Adipocyte (in vitro differentiated cells): ENCODE measurements around the gene H2BK1.

Experiments used
- DNase-seq: peaks from one replicate; pipeline ENCODE4 v3.0.0-alpha.2; 2015; ENCODE audit warnings: low read depth
- H3K27me3 ChIP-seq: replicated peaks from 2 replicates; pipeline ENCODE4 v1.7.0; 2013; ENCODE audit warnings: mild to moderate bottlenecking, low read length, moderate library complexity; ENCODE audit not compliant: control insufficient read depth, insufficient read depth
- H3K36me3 ChIP-seq: 2 replicates; pipeline ENCODE4 v1.7.0; 2013; ENCODE audit warnings: low read length, mild to moderate bottlenecking, moderate library complexity; ENCODE audit not compliant: control insufficient read depth, insufficient read depth, severe bottlenecking
- H3K4me1 ChIP-seq: 2 replicates; pipeline ENCODE4 v1.7.0; 2013; ENCODE audit warnings: mild to moderate bottlenecking, low read length, moderate library complexity; ENCODE audit not compliant: control insufficient read depth, insufficient read depth
- H3K4me3 ChIP-seq: 2 replicates; pipeline ENCODE4 v1.7.0; 2013; ENCODE audit warnings: mild to moderate bottlenecking, low read length, moderate library complexity
- H3K9ac ChIP-seq: 2 replicates; pipeline ENCODE4 v1.7.0; 2013; ENCODE audit warnings: mild to moderate bottlenecking, low read length, moderate library complexity
- H3K9me3 ChIP-seq: 2 replicates; pipeline ENCODE4 v1.7.0; 2013; ENCODE audit warnings: mild to moderate bottlenecking, low read length, moderate library complexity; ENCODE audit not compliant: control insufficient read depth

The H2BK1 gene

DNA sequence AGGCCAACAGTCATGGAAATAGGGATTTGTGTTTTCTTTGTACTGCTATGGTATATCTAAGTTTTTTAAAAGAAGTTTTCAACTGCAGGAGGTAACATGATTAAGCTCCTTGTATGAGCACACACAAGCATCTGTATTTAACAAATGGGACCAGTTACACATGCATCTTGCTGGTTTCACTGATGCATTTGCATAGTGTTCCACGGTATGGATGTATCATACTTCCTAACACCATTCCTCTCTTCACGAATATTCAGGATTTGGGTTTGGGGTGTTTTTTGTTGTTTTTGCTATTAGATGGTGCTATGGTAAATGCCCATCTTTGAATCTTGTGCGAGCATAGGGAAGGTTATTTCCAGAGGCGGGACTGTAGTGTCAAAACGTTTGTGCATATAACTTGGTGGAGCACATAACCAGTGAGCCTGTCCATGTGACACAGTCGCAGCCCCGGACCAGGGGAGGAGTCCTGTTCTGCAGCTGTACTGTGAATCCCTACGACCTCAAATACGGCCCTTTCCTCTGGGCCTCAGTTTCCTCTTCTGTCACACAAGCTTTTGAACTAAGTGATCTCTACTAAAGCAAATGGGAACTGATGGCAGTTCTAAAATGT, 1.9 kb downstream of the H2BK1 start:
- no peaks in the 10 kb centered on the region for H3K4me1 ChIP-seq
- no peak overlapping the region for H3K4me3 ChIP-seq
- H3K9ac ChIP-seq: no peak overlapping the region
- no peak for DNase-seq
- peaks cover 8% of the 10 kb centered on the region for H3K36me3 ChIP-seq
- H3K27me3 ChIP-seq: peaks cover 44% of the 10 kb centered on the region
- no peaks in the 10 kb centered on the region for H3K9me3 ChIP-seq

DNA sequence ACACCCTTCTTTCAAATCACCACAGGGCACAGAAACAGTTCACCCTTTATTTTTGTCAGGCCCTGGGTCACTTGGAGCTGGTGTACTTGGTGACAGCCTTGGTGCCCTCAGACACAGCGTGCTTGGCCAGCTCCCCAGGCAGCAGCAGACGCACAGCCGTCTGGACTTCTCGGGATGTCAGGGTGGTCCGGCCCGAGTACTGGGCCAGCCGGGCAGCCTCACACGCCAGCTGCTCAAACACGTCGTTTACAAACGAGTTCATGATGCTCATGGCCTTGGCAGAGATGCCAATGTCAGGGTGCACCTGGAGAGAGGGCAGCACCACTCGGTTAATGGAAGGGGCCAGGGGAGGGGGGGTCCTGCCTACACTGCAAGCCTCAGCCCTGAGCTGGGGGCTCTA, 2.5 kb downstream of the H2BK1 start:
- no peaks in the 10 kb centered on the region for H3K9me3 ChIP-seq
- H3K4me3 ChIP-seq: no peak overlapping the region
- peaks cover 3% of the 10 kb centered on the region for H3K36me3 ChIP-seq
- H3K4me1 ChIP-seq: no peaks in the 10 kb centered on the region
- DNase-seq: no peak
- peaks cover 50% of the 10 kb centered on the region for H3K27me3 ChIP-seq
- no peak overlapping the region for H3K9ac ChIP-seq

DNA sequence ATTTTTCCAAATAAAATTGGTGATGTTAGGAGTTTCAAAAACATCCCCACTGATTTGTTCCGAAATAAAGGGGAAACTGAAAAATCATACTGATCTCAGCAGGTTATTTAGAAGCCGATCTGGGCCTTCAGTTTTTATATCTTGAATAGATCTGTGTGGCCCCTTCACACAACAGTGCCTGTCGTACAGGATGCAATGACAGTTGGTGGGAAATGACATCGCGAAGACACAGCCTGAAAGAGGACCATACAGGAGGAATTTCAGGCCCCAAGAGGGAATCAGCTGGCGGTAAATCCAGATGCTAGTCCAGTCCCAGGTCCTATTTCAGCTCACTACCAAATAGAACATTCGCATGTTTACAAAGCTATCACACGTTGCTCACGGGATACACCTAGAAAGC, 3.0 kb downstream of the H2BK1 start:
- no peak overlapping the region for H3K4me3 ChIP-seq
- no peaks in the 10 kb centered on the region for H3K9me3 ChIP-seq
- peaks cover 3% of the 10 kb centered on the region for H3K36me3 ChIP-seq
- H3K9ac ChIP-seq: no peak overlapping the region
- no peak for DNase-seq
- H3K4me1 ChIP-seq: no peaks in the 10 kb centered on the region
- peaks cover 55% of the 10 kb centered on the region for H3K27me3 ChIP-seq

DNA sequence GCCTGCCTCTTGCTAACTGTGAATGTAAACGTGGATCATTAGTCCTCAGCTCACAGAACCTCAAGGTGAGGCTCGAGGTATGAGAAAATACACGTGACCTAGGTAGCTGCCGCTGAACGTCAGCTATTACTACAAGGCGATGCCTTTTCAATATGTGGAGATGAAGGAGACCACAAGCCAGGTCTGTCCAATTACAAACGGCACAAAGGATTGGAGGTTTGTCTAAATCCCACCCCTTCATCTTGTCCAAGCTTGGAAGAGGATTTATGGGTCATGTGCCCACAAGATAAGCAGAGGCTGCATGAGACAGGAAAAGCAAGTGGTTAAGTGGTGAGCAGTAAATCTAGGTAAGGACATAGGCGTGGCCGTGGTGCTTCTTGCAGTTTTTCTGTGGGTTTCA, 3.4 kb downstream of the H2BK1 start:
- DNase-seq: no peak
- Histone ChIP-seq H3K4me3 (no peak overlapping the region), H3K36me3 (peaks cover under 1% of the 10 kb centered on the region)

DNA sequence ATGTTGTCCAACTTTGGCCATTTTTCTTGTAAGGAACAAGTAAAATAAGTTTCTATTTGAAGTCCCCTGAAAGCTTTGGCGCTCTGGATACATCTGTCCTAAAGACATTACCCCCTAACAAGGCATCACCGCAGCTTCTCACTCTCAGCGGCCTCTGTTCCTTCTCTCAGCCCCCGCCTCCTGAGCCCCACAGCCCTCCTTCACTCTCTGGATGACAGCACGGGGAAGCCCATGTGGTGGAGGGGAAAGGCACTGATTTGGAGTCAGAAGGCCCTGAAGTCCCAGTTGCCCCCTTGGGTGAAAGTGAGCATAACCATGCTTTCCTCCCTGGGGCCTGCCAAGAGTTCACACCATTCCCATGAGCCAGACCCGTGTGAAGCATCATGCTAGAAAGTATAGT, 4.6 kb downstream of the H2BK1 start:
- H3K4me3 ChIP-seq: no peak overlapping the region
- no peaks in the 10 kb centered on the region for H3K36me3 ChIP-seq
- peaks cover 69% of the 10 kb centered on the region for H3K27me3 ChIP-seq
- no peak for DNase-seq
- H3K9me3 ChIP-seq: no peaks in the 10 kb centered on the region
- H3K9ac ChIP-seq: no peak overlapping the region
- no peaks in the 10 kb centered on the region for H3K4me1 ChIP-seq

More for the DNA sequence above, 3.4 kb downstream of the H2BK1 start:
- Histone ChIP-seq H3K9ac (no peak overlapping the region), H3K4me1 (no peaks in the 10 kb centered on the region), H3K9me3 (no peaks in the 10 kb centered on the region), H3K27me3 (peaks cover 59% of the 10 kb centered on the region)

DNA sequence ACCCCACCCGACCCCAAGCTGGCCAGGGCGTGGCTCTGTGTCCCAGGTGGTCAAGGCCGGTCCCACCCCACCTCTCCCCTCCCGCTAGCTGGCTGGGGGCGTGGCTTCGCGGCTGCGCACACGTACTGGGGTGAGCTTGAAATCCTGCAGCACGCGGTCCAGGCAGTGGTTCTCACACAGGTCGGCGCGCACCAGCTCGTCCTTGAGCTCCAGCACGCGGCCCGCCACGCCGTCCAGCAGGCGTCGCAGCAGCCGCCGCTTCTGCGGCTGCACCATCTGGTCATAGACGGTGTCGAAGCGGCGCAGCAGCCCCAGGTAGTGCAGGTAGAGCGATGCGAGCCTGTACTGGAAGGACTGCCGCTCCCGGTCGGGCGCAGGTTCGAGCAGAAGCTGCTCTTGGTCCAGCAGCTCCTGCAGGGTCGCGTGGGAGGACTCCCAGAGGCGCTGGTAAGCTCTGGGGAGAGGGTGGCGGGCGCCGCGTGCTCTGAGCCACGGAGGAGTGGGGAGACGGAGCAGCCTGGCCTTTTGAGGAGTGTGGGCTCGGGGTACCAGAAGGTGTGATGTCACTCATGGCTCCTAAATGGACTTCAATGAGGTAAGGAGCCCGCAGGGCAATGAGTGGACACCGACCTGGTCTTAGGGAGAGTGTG, 5.8 kb downstream of the H2BK1 start:
- no peak for DNase-seq
- peaks cover 71% of the 10 kb centered on the region for H3K27me3 ChIP-seq

DNA sequence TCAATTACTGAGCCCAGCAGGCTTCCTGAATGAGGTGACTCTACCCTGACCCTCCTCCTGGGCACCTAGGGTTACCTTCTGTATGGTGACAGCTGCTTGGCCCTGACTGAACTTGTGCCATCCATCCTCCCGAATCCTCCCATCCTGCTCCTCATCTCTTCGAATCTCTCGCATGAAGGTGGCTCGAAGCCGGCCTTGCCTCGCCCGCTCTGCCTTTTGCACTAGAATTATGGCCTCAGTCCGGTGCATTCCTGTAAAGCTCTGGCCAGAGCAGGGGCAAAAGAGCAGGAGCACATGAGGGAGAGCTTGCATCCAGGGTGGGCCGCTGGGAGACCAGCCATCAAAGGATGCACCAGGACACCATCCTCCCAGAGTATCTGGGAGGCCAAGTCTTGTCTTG, 7.5 kb downstream of the H2BK1 start:
- Histone ChIP-seq H3K27me3 (peaks cover 77% of the 10 kb centered on the region), H3K9ac (no peak overlapping the region)

More for the DNA sequence above, 5.8 kb downstream of the H2BK1 start:
- peaks cover 6% of the 10 kb centered on the region for H3K4me1 ChIP-seq
- H3K36me3 ChIP-seq: no peaks in the 10 kb centered on the region
- no peak overlapping the region for H3K9ac ChIP-seq
- H3K4me3 ChIP-seq: no peak overlapping the region
- no peaks in the 10 kb centered on the region for H3K9me3 ChIP-seq

DNA sequence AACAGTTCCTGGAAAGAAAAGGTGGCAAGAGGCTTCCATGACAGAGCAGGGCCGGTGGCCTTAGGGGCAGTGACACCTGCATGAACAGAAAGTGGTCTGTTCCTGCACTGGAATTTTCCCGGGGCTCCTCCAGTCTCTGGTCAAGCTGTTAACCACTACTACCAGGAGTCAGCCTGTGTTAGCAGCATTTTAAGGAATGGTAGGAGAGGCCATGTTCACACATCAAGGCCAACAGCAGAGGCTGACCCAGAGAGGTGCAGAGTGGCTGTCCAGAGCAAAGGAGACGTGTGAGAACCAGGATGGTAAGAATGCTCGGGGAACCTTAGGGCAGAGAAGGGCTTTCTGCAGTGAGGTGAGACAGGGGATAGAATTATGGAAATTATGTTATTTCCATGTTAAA, 8.5 kb downstream of the H2BK1 start:
- no peak for DNase-seq
- no peak overlapping the region for H3K4me3 ChIP-seq
- peaks cover 8% of the 10 kb centered on the region for H3K4me1 ChIP-seq
- no peaks in the 10 kb centered on the region for H3K36me3 ChIP-seq
- H3K9ac ChIP-seq: no peak overlapping the region
- peaks cover 76% of the 10 kb centered on the region for H3K27me3 ChIP-seq
- no peaks in the 10 kb centered on the region for H3K9me3 ChIP-seq

More for the DNA sequence above, 7.5 kb downstream of the H2BK1 start:
- H3K4me1 ChIP-seq: peaks cover 8% of the 10 kb centered on the region
- no peaks in the 10 kb centered on the region for H3K9me3 ChIP-seq
- H3K4me3 ChIP-seq: no peak overlapping the region
- no peak for DNase-seq
- no peaks in the 10 kb centered on the region for H3K36me3 ChIP-seq

DNA sequence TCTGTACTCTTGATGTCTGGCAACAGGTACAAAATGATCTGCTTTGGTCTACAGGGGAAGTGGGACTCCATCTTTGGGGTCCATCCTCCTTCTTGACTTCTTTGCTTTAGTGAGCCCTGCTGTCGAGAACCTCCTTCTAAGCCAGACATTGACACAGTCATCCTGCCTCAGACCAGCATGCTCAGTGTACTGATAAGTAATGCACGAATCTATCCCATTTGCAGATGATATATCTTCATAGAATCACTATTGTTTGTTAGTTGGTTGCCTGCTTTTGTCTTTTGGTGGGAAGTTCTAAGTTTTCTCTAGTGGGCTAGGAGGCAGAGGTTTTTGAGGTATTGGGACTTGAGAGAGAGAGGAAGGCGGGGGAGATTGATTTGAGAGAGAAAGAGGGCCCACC, 8.9 kb downstream of the H2BK1 start:
- no peak overlapping the region for H3K4me3 ChIP-seq
- H3K9ac ChIP-seq: no peak overlapping the region
- DNase-seq: no peak
- peaks cover 78% of the 10 kb centered on the region for H3K27me3 ChIP-seq
- no peaks in the 10 kb centered on the region for H3K9me3 ChIP-seq
- H3K4me1 ChIP-seq: peaks cover 8% of the 10 kb centered on the region
- H3K36me3 ChIP-seq: no peaks in the 10 kb centered on the region

DNA sequence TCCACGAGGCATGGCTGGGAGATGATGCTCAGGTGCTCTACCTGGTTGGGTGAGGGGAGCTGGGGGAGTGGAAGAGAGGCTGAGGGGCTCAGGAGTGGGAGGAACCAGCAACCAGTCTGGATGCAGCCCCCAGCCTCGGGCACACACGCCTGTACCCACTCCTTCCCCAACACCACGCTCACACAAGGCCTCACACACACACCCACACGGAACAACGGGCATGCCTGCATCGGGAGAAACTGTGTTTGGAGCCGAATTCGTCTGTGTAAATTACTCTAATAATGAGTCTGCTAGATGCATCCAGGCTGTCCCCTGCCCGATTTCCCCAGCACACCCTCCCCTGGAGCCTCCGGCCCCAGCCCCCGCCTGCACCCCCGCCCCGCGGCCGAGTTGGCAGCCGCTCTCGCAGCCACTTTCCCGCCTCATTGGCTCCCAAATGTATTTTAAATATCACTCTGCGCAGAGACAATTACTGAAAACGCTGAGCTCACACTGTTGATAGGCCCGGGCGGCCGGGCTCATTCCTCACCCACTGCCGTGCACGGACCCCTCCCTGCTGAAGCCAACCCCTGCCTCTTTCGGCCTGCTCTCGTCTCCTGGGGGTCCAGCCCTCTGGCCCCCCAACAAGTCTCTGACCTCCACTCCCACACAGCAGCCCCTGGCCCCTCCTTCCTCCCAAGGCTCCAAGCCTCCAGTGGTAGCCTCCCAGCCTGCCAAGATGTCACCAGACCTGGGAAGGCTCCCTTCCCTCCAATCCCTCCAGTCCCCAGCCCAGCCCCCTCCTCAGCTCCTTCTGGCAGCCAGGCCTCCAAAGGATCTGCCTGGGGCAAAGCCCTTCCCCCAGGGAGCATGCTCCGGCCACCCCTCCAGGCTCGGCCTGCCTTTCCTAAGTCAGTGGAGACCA, 11.1 kb downstream of the H2BK1 start:
- Histone ChIP-seq H3K27me3 (peaks cover 74% of the 10 kb centered on the region), H3K9ac (peak overlapping the region; percentile 34), H3K36me3 (no peaks in the 10 kb centered on the region), H3K4me1 (peaks cover 8% of the 10 kb centered on the region), H3K9me3 (no peaks in the 10 kb centered on the region), H3K4me3 (no peak overlapping the region)
- DNase-seq: no peak

DNA sequence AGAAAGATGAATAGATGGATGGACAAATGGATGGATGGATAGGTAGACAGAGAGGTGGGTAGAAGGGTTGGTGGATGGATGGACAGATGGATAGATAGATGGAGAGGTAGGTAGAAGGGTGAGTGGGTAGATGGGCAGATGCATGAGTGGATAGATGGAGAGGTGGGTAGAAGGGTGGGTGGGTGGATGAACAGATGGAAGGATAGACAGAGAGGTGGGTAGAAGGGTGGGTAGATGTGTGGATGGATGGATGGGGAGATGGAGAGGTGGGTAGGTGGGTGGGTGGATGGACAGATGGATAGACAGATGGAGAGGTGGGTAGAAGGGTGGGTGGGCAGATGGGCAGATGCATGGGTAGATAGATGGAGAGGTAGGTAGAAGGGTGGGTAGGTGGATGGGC, 12.4 kb downstream of the H2BK1 start:
- H3K9ac ChIP-seq: no peak overlapping the region
- H3K9me3 ChIP-seq: no peaks in the 10 kb centered on the region
- no peak overlapping the region for H3K4me3 ChIP-seq
- peaks cover 72% of the 10 kb centered on the region for H3K27me3 ChIP-seq
- peaks cover 8% of the 10 kb centered on the region for H3K4me1 ChIP-seq
- H3K36me3 ChIP-seq: no peaks in the 10 kb centered on the region
- no peak for DNase-seq
